CD4-positive, alpha-beta T cell treated with Interleukin-4 for 4 hours (primary cell): ENCODE measurements around the gene G6PC1.
"Not testable (repeated sequence)": the region's sequence is repeated elsewhere in the genome, so short reads cannot be mapped to it uniquely, and the experiment has no call there.

Experiments
- DNase-seq: peaks from one replicate; pipeline ENCODE4 v3.0.0-alpha.2; 2020

G6PC1 gene

GRCh38 chr17:42900460-42901331 lies at the start of gene G6PC1:
Gene G6PC1 (plus strand): TSS chr17:42900799. CDS start chr17:42900877, 78 bp downstream.
- DNase-seq, result no peak

GRCh38 chr17:42850954-42851353 lies 49.6 kb upstream of the G6PC1 start, which contains the start of gene AOC3:
Gene AOC3 (plus strand): TSS chr17:42851199. CDS start chr17:42851344, 145 bp downstream.
- DNase-seq, result no peak

- DNase-seq, result not testable (repeated sequence)
Observed at GRCh38 chr17:42851371-42852240, 49.0 kb upstream of the G6PC1 start.

- no peak for DNase-seq
Observed at GRCh38 chr17:42852351-42852750, 48.2 kb upstream of the G6PC1 start.

- no peak for DNase-seq
Observed at GRCh38 chr17:42853004-42853403, 47.6 kb upstream of the G6PC1 start.

- no peak for DNase-seq
Observed at GRCh38 chr17:42853597-42853967, 47.0 kb upstream of the G6PC1 start.

GRCh38 chr17:42853968-42854790 lies 46.4 kb upstream of the G6PC1 start:
- no peak for DNase-seq

GRCh38 chr17:42855048-42855596 lies 45.5 kb upstream of the G6PC1 start:
- DNase-seq, result no peak

GRCh38 chr17:42856093-42856492 lies 44.5 kb upstream of the G6PC1 start:
- not testable (repeated sequence) for DNase-seq

- not testable (repeated sequence) for DNase-seq
Observed at GRCh38 chr17:42856516-42856915, 44.1 kb upstream of the G6PC1 start.

GRCh38 chr17:42857389-42857788 lies 43.2 kb upstream of the G6PC1 start:
- DNase-seq, result no peak

GRCh38 chr17:42865638-42866094 lies 34.9 kb upstream of the G6PC1 start:
- no peak for DNase-seq

GRCh38 chr17:42866216-42866615 lies 34.4 kb upstream of the G6PC1 start:
- no peak for DNase-seq

- no peak for DNase-seq
Observed at GRCh38 chr17:42866631-42867575, 33.7 kb upstream of the G6PC1 start.

- DNase-seq, result not testable (repeated sequence)
Observed at GRCh38 chr17:42867694-42868261, 32.8 kb upstream of the G6PC1 start.

GRCh38 chr17:42868338-42868737 lies 32.3 kb upstream of the G6PC1 start:
- no peak for DNase-seq

- DNase-seq, result no peak
Observed at GRCh38 chr17:42871647-42872046, 29.0 kb upstream of the G6PC1 start.

GRCh38 chr17:42872251-42872965 lies 28.2 kb upstream of the G6PC1 start:
- DNase-seq, result no peak

- no peak for DNase-seq
Observed at GRCh38 chr17:42873315-42873714, 27.3 kb upstream of the G6PC1 start.
